K562 (cell line): Measurements from ENCODE around the gene BAMBI. TPM values are rescaled to one million over a fixed set of nuclear protein-coding genes. Genes with fewer than 3 reads are reported as not detected.
A peak's percentile ranks its signal among the peaks of the same experiment; 100 is the strongest.

Source experiments
- BRD4 ChIP-seq: fragments of 200-600 bp; sonication (generic); IDR thresholded peaks from 2 replicates; pipeline ENCODE4 v1.6.1; 2017; ENCODE audit warnings: inconsistent platforms
- CBX3 ChIP-seq, 2 experiments: IDR thresholded peaks; 1 replicate in 1 of 2; 2 replicates in 1 of 2; pipeline ENCODE4 v1.6.1; 2012; ENCODE audit warnings: inconsistent platforms in 2 of 2, low read length in 2 of 2, borderline replicate concordance in 1 of 2, control low read depth in 1 of 2
- CC2D1A ChIP-seq: fragments of 450-650 bp; IDR thresholded peaks from 2 replicates; pipeline ENCODE4 v1.6.1; 2017; ENCODE audit warnings: mild to moderate bottlenecking
- CEBPB ChIP-seq: fragments of 450-650 bp; IDR thresholded peaks from 2 replicates; pipeline ENCODE4 v1.6.1; 2016; ENCODE audit warnings: missing genetic modification characterization, missing compliant biosample characterization
- DDX20 ChIP-seq: fragments of 450-650 bp; IDR thresholded peaks from 2 replicates; pipeline ENCODE4 v1.6.1; 2016; ENCODE audit warnings: missing genetic modification characterization, low read depth, mild to moderate bottlenecking, missing compliant biosample characterization, moderate library complexity
- FOXA3 ChIP-seq, 2 experiments: fragments of 450-650 bp in 1 of 2; sonication (generic) in 1 of 2; formaldehyde crosslinking; IDR thresholded peaks in 1 of 2; conservative IDR thresholded peaks in 1 of 2; 2 replicates each; pipeline versions ENCODE4 v1.4.0 to v1.8.0; 2020 to 2022; ENCODE audit warnings: mild to moderate bottlenecking in 2 of 2, missing genetic modification reagents in 1 of 2
- KDM1A ChIP-seq, 2 experiments: fragments of 450-650 bp; IDR thresholded peaks; 2 replicates each; pipeline ENCODE4 v1.6.1; 2016; ENCODE audit warnings: mild to moderate bottlenecking in 2 of 2
- PRPF4 ChIP-seq: fragments of 200-400 bp; formaldehyde crosslinking; IDR thresholded peaks from one replicate; pipeline ENCODE4 v1.6.1; 2017; ENCODE audit warnings: low read length, low read depth, mild to moderate bottlenecking; ENCODE audit not compliant: insufficient read depth, poor library complexity, severe bottlenecking
- REST ChIP-seq, 2 experiments: fragments of 450-650 bp; formaldehyde crosslinking in 1 of 2; IDR thresholded peaks; 2 replicates each; pipeline versions ENCODE4 v1.4.0 to v1.6.1; 2014 to 2020; ENCODE audit warnings: mild to moderate bottlenecking in 2 of 2, borderline replicate concordance in 1 of 2, low read depth in 1 of 2
- SRF ChIP-seq, 2 experiments: fragments of 250-450, 450-650 bp in 1 of 2; sonication (Bioruptor Pico) in 1 of 2; sonication (generic) in 1 of 2; formaldehyde crosslinking; IDR thresholded peaks; 2 replicates each; pipeline versions ENCODE4 v1.5.0 to v1.5.1; 2020 to 2022; ENCODE audit warnings: mild to moderate bottlenecking in 1 of 2, missing genetic modification reagents in 1 of 2
- XRCC5 ChIP-seq: fragments of 200-400 bp; formaldehyde crosslinking; IDR thresholded peaks from 2 replicates; pipeline ENCODE4 v1.6.1; 2017; ENCODE audit warnings: low read depth, mild to moderate bottlenecking, low read length
- ZNF140 ChIP-seq: fragments of 250-450 bp; sonication (Bioruptor Pico); IDR thresholded peaks from 2 replicates; pipeline ENCODE4 v1.8.0; 2021; ENCODE audit warnings: moderate library complexity, mild to moderate bottlenecking, inconsistent platforms
- ZNF165 ChIP-seq: fragments of 250-450 bp; sonication (Bioruptor Pico); IDR thresholded peaks from 2 replicates; pipeline ENCODE4 v1.4.0; 2020; ENCODE audit warnings: borderline replicate concordance
- ZNF316 ChIP-seq: fragments of 450-650 bp; IDR thresholded peaks from 2 replicates; pipeline ENCODE4 v1.6.1; 2016
- polyA plus RNA-seq, 8 experiments: library from polyadenylated mRNA; depleted of rRNA in 4 of 8; stranded (reverse) in 5 of 8; unstranded in 3 of 8; fragments of >200 nt; fragmentation: Nextera tagmentation in 2 of 8; fragmentation: Illumina TruSeq in 1 of 8; extraction: Ambion mirVana in 2 of 8; extraction: Trizol in 1 of 8; gene quantifications; 2 replicates each; pipeline versions ENCODE4 v1.2.1 to v1.2.3, GENCODE V29; 2011 to 2014; ENCODE audit warnings: inconsistent platforms in 1 of 8, missing spikeins in 1 of 8
- total RNA-seq, 7 experiments: library from RNA; depleted of rRNA in 6 of 7; stranded (reverse); fragments of >200 nt in 6 of 7; fragmentation: Illumina TruSeq in 2 of 7; extraction: Trizol in 2 of 7; gene quantifications; 2 replicates each; pipeline versions ENCODE4 v1.2.1 to v1.2.3, GENCODE V29; 2011 to 2021; ENCODE audit warnings: low replicate concordance in 1 of 7
- TF ChIP-seq, protein P1 (sequence below), 2 experiments: IDR thresholded peaks; 2 replicates each; pipeline ENCODE4 v1.6.1; 2011; ENCODE audit warnings: borderline replicate concordance in 1 of 2, control low read depth in 1 of 2, low read depth in 1 of 2, low read length in 1 of 2, mild to moderate bottlenecking in 1 of 2, mixed read lengths in 1 of 2, moderate library complexity in 1 of 2; ENCODE audit not compliant: insufficient read depth in 1 of 2, insufficient read length in 1 of 2, poor library complexity in 1 of 2, severe bottlenecking in 1 of 2; ENCODE audit errors: extremely low read depth in 1 of 2
- TF ChIP-seq, protein P2 (sequence below), 2 experiments: fragments of 450-650 bp; conservative IDR thresholded peaks; 2 replicates each; pipeline ENCODE4 v1.6.1; 2017; ENCODE audit warnings: mild to moderate bottlenecking in 2 of 2, moderate library complexity in 2 of 2

BAMBI gene
- total and polyA plus RNA-seq, 9 of the 15 experiments (the other 6 are each of a cell fraction or from before 2014, with no cell fraction given): 2.0 to 21.8 (median 13.5) TPM

DNA sequence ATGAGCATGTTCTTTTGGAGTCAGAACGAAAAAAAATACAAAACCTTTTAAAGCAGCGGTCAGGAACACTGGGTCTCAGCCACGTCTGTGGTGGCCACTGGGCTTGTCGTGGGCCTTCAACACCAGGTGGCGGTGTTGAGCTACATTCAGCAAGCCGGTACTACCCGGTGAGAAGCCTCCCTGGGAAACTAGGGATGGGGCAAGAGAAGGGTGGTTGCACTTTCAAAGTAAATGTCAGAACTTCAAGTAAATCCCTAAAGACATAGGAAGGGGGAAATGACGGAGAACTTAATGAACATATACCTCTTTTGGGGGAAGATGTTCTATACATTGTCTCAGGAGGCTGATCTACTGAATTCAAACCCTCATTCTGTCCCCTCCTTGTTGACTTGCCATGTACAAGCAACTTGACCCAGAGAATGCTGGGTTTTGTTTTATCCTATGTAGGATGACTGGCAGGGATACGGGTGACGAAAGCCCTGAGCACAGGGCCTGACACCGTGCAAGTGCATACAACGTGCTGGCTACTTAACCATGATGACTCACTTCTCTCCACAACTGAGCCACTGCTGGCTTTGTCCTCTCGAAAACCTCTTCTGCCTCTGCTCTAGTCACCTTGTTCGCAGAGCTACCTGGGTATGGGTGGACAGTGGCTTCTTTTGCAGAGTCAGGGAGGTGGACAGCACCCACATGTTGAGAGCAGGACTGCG is 49.0 kb upstream of the BAMBI start (continued):
- TF ChIP-seq REST (IDR thresholded peaks at IDR 0.05; ENCODE audit: borderline replicate concordance) (peak; percentile 86), REST (CRISPR knock-in tag; IDR thresholded peaks at IDR 0.05; ENCODE audit: low read depth) (no peak), CEBPB (tag) (no peak), ZNF316 (no peak), DDX20 (tag) (no peak), BRD4 (no peak), KDM1A (IDR thresholded peaks at IDR 0.05) (no peak), ZNF165 (CRISPR knock-in tag) (no peak), FOXA3 (CRISPR knock-in tag; conservative IDR thresholded peaks at IDR 0.05 in 1 of 2, IDR thresholded peaks at IDR 0.05 in 1 of 2) (no peak), PRPF4 (no peak), XRCC5 (no peak), CBX3 (IDR thresholded peaks at IDR 0.05; ENCODE audit: borderline replicate concordance in 1 of 2, low read length in 2 of 2) (no peak), SRF (CRISPR knock-in tag; IDR thresholded peaks at IDR 0.05) (peak in 1 of 2 experiments; percentile 86; a peak in 1 of 4 replicates), CC2D1A (peak; percentile 64), ZNF140 (CRISPR knock-in tag) (no peak)
- TF ChIP-seq, protein P1, sequence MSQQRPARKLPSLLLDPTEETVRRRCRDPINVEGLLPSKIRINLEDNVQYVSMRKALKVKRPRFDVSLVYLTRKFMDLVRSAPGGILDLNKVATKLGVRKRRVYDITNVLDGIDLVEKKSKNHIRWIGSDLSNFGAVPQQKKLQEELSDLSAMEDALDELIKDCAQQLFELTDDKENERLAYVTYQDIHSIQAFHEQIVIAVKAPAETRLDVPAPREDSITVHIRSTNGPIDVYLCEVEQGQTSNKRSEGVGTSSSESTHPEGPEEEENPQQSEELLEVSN (IDR thresholded peaks at IDR 0.05; ENCODE audit: borderline replicate concordance in 1 of 2, extremely low read depth in 1 of 2, insufficient read depth in 1 of 2, insufficient read length in 1 of 2, low read depth in 1 of 2, low read length in 1 of 2, poor library complexity in 1 of 2, severe bottlenecking in 1 of 2): no peak
- TF ChIP-seq, protein P2, sequence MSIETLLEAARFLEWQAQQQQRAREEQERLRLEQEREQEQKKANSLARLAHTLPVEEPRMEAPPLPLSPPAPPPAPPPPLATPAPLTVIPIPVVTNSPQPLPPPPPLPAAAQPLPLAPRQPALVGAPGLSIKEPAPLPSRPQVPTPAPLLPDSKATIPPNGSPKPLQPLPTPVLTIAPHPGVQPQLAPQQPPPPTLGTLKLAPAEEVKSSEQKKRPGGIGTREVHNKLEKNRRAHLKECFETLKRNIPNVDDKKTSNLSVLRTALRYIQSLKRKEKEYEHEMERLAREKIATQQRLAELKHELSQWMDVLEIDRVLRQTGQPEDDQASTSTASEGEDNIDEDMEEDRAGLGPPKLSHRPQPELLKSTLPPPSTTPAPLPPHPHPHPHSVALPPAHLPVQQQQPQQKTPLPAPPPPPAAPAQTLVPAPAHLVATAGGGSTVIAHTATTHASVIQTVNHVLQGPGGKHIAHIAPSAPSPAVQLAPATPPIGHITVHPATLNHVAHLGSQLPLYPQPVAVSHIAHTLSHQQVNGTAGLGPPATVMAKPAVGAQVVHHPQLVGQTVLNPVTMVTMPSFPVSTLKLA (conservative IDR thresholded peaks at IDR 0.05): 0 out of 4 replicates have a peak, but pooled peaks of 1 of the 2 experiments have one; percentile 20
